ENCODE data around the gene ANKRD11.

DNA sequence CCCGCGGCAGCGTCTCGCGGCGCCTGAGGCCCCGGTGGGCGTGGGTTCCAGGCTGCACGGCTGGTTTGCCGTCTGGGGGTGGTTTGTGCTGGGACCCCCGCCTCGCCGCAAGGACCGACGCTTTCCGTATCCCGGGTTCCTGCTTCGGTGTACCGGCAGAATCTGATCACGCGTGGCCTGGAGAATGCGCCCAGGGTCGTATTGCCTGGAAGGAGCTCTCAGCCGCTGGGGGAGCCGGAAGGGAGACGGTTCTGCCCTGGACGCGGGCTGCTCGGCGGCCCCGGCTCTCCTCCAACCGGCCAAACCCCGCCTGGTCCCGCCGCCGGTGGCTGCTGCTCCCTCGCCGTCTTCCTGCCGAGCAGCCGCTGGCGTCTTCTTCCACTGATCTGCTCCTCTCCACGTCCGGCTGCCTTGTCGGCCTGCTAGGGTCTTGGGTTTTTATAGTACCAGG is 233.1 kb downstream of the ANKRD11 start:
- TF ChIP-seq CTCF (conservative IDR thresholded peaks at IDR 0.05 in 1 of 2, IDR thresholded peaks at IDR 0.05 in 1 of 2; ENCODE audit: low read depth in 1 of 2, low read length in 2 of 2): no peak
- TF ChIP-seq EZH2 (IDR thresholded peaks at IDR 0.05; ENCODE audit: low read length, missing control alignments): no peak
